Body of pancreas (tissue), 4 donors: ENCODE measurements around the gene ANKRD40CL. TPM values are rescaled to one million over a fixed set of nuclear protein-coding genes. Genes with fewer than 3 reads are reported as not detected.

Experiments
- ATAC-seq: fragments of 150-250 bp; one replicate; pipeline ENCODE4 v1.9.1; 2016
- DNase-seq, 4 donors: peaks; one replicate each; pipeline ENCODE4 v3.0.0-alpha.2; 2019
- H3K27ac ChIP-seq, 4 donors: fragments of 200-600 bp; sonication (generic); 1 replicate in 3 of 4; 2 replicates in 1 of 4; pipeline versions ENCODE4 v1.5.1 to v1.6.1; 2016 to 2019; ENCODE audit warnings: mild to moderate bottlenecking in 1 of 4, mixed read lengths in 1 of 4, moderate library complexity in 1 of 4
- H3K27me3 ChIP-seq, 2 donors: fragments of 200-600 bp; sonication (generic); one replicate each; pipeline ENCODE4 v1.6.0; 2016; ENCODE audit warnings: mild to moderate bottlenecking in 1 of 2
- H3K36me3 ChIP-seq, 2 donors: fragments of 200-600 bp; sonication (generic); replicated peaks in 1 of 2; 2 replicates each; pipeline ENCODE4 v1.5.1; 2016; ENCODE audit warnings: low read depth in 2 of 2; ENCODE audit not compliant: insufficient read depth in 1 of 2
- H3K4me1 ChIP-seq: fragments of 200-600 bp; sonication (generic); one replicate; pipeline ENCODE4 v1.6.0; 2016
- H3K4me3 ChIP-seq, 2 donors: fragments of 200-600 bp; sonication (generic); 1 replicate in 1 of 2; 2 replicates in 1 of 2; pipeline ENCODE4 v1.5.1; 2016 to 2019
- H3K9me3 ChIP-seq, 3 donors: fragments of 200-600 bp; sonication (generic); 1 replicate in 2 of 3; 2 replicates in 1 of 3; pipeline ENCODE4 v1.5.1; 2016
- POLR2A ChIP-seq, 3 donors: fragments of 450-650 bp; IDR thresholded peaks; one replicate each; pipeline ENCODE4 v1.6.1; 2016; ENCODE audit warnings: antibody characterized with exemption in 3 of 3, mild to moderate bottlenecking in 2 of 3
- WGBS, 2 donors: methylation state at CpG; one replicate each; pipeline ENCODE4 v1.1.5; 2017; 5-methylcytosine and 5-hydroxymethylcytosine counted together
- intact Hi-C: fragments of 100-400 bp; cut with DNase I; formaldehyde crosslinking; loops from one replicate; pipeline ENCODE4 v1.15.1; 2023
- total RNA-seq, 2 donors: library from RNA; depleted of rRNA; stranded (reverse); fragments of >200 nt; gene quantifications; one replicate each; pipeline ENCODE4 v1.1.0, GENCODE V29; 2016
- TF ChIP-seq, protein P1 (sequence below), 7 experiments: fragments of 450-650 bp in 4 of 7; fragments of 200-600 bp in 3 of 7; sonication (generic) in 3 of 7; IDR thresholded peaks; one replicate each; pipeline ENCODE4 v1.5.1; 2016 to 2019; ENCODE audit warnings: antibody characterized with exemption in 7 of 7

ANKRD40CL gene
- total RNA-seq, 2 donors from 2014 or later = 1.6 TPM; not detected in 1

DNA sequence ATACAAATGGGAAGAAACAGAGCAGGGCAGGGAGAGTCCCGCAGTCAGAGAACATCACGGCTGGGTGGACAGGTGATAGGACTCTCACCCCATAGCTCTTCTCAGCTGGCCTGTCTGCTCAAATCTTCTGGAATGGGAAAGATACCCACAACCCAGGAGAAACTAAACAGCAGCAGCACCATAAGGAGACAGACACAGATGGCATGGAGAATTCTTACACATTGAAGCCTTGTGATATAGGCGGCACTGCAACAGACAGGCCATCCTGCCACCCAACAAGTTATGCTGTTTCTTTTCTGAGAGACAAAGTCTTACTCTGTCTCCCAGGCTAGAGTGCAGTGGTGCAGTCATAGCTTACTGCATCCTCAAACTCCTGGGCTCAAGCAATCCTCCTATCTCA, 8.6 kb upstream of the ANKRD40CL start:
- WGBS, 2 donors = 86 to 88% methylated on average over 3 of the region's 3 CpGs
- no peak overlapping the region for H3K4me3 ChIP-seq
- TF ChIP-seq, protein P1, sequence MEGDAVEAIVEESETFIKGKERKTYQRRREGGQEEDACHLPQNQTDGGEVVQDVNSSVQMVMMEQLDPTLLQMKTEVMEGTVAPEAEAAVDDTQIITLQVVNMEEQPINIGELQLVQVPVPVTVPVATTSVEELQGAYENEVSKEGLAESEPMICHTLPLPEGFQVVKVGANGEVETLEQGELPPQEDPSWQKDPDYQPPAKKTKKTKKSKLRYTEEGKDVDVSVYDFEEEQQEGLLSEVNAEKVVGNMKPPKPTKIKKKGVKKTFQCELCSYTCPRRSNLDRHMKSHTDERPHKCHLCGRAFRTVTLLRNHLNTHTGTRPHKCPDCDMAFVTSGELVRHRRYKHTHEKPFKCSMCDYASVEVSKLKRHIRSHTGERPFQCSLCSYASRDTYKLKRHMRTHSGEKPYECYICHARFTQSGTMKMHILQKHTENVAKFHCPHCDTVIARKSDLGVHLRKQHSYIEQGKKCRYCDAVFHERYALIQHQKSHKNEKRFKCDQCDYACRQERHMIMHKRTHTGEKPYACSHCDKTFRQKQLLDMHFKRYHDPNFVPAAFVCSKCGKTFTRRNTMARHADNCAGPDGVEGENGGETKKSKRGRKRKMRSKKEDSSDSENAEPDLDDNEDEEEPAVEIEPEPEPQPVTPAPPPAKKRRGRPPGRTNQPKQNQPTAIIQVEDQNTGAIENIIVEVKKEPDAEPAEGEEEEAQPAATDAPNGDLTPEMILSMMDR (IDR thresholded peaks at IDR 0.05) = no peak
- no peak for TF ChIP-seq POLR2A (IDR thresholded peaks at IDR 0.05)
- intact Hi-C loops = no loop called here
- no peak for ATAC-seq
- H3K4me1 ChIP-seq = no peaks in the 10 kb centered on the region
- DNase-seq = no peak
- no peaks in the 10 kb centered on the region for H3K36me3 ChIP-seq
- no peak overlapping the region for H3K27ac ChIP-seq
- no peaks in the 10 kb centered on the region for H3K27me3 ChIP-seq
- H3K9me3 ChIP-seq = no peaks in the 10 kb centered on the region

DNA sequence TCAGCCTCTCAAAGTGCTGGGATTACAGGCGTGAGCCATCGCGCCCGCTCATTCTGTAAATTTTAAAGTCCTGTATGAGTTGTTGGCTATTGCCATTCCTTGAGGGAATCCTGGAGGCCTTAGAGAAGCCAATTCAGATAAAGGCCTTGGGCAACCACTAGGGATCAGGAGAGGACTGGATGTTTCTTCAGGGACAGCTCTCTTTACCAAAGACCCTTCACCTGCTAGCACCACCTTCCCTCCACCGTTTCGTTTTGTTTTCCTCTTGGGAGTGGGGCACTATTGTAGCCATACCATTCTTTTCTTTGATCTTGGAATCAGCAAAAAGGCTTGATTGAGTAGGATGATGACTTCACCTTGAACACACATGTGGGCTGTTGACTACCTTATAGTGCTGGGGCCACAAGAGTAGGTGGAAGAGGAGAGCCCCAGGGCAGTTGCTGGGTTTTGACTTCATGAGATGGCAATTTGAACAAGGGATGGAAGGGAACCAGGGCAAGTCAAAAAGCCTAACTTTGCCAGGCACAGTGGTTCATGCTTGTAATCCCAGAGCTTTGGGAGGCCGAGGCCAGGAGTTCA, 7.0 kb upstream of the ANKRD40CL start:
- 85 to 87% methylated on average over 7 of the region's 7 CpGs for WGBS, 2 donors
- H3K36me3 ChIP-seq = no peaks in the 10 kb centered on the region
- H3K9me3 ChIP-seq = no peaks in the 10 kb centered on the region
- H3K4me3 ChIP-seq = no peak overlapping the region
- intact Hi-C loops = no loop called here
- H3K27me3 ChIP-seq = no peaks in the 10 kb centered on the region
- DNase-seq (no peak), ATAC-seq (no peak)
- H3K27ac ChIP-seq = no peak overlapping the region
- peaks cover 7% of the 10 kb centered on the region for H3K4me1 ChIP-seq
- TF ChIP-seq POLR2A (IDR thresholded peaks at IDR 0.05) = no peak
- TF ChIP-seq, protein P1 (IDR thresholded peaks at IDR 0.05) = no peak

DNA sequence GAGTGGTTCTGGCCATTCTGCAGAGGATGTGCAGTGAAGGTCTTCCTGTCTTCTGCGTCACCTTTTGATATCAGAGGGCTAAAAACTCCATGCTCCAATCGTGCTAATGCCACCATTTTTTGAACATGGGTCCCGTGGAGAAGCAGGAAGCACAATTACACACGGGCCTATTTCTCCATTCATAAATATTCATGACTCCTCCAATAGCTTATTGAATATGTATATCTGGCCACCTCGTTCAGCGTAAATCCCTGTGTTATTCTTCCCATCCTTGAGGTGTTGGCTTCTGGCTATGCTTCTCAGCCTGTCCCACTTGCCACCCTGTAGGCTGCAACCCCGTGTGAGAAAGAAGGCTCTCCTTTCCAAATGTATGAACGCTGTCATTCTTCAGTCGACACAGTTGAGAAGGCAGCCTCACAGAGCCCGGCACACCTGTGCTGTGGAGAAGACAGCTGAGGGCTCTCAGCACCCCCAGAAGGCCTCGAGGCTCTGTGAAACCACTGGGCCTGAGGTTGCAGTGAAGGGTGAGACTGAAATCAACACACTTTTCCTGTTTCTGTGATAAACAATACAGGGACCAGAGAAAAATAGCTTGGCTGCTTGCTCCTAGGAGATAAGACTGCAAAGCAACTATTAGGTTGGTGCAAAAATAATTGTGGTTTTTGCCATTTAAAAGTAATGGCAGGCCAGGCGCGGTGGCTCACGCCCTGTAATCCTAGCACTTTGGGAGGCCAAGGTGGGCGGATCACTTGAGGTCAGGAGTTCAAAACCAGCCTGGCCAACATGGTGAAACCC, 4.9 kb upstream of the ANKRD40CL start:
- DNase-seq = no peak
- 57 to 74% methylated on average over 15 of the region's 15 CpGs for WGBS, 2 donors

DNA sequence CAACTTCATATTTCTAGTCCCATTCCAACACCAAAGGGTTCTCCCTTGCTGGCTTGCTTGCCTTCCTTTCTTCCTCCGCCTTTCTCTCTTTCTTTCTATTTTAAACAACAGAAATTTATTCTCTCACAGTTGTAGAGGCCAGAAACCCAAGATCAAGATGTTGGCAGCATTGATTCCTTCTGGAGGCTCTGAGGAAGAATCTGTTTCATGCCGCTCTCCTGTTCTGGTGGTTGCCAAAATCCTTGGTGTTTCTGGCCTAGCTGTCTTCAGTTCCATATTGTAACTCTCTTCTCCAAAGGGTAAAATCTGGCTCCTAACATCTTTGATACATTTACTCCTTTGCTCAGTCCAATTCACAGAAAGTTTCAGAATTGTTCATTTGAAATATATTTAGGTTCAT, 3.0 kb upstream of the ANKRD40CL start:
- Histone ChIP-seq H3K36me3 (no peaks in the 10 kb centered on the region), H3K9me3 (no peaks in the 10 kb centered on the region), H3K4me3 (no peak overlapping the region), H3K27me3 (no peaks in the 10 kb centered on the region), H3K27ac (peak overlapping the region; percentile 30 to 82 (median 59)), H3K4me1 (peaks cover 32% of the 10 kb centered on the region)
- intact Hi-C loops = no loop called here
- no peak for DNase-seq
- no peak for TF ChIP-seq POLR2A (IDR thresholded peaks at IDR 0.05)
- TF ChIP-seq, protein P1 (IDR thresholded peaks at IDR 0.05) = no peak
- ATAC-seq = no peak
- 90 to 93% methylated on average over 2 of the region's 2 CpGs for WGBS, 2 donors

More for the DNA sequence above, 4.9 kb upstream of the ANKRD40CL start:
- ATAC-seq = no peak
- Histone ChIP-seq H3K9me3 (no peaks in the 10 kb centered on the region), H3K4me1 (peaks cover 24% of the 10 kb centered on the region), H3K27me3 (no peaks in the 10 kb centered on the region), H3K4me3 (no peak overlapping the region), H3K27ac (peak overlapping the region in 2 of 4 donors; percentile 21 to 48), H3K36me3 (no peaks in the 10 kb centered on the region)
- TF ChIP-seq, protein P1 (IDR thresholded peaks at IDR 0.05) = no peak
- no peak for TF ChIP-seq POLR2A (IDR thresholded peaks at IDR 0.05)
- intact Hi-C loops = no loop called here
